HG02623 (cell line): Measurements from ENCODE around the gene EDAR.

Experiments
- ATAC-seq: cut with Tn5 transposase; IDR thresholded peaks from one replicate; pipeline ENCODE4 v1.9.1; 2021; ENCODE audit warnings: moderate library complexity; ENCODE audit not compliant: unreplicated experiment

Gene EDAR

GRCh38 chr2:108911807-108912628, 77.0 kb downstream of the EDAR start:
- ATAC-seq = no peak

- no peak for ATAC-seq
Observed at GRCh38 chr2:108911401-108911800, 77.6 kb downstream of the EDAR start.

- ATAC-seq = no peak
Observed at GRCh38 chr2:108910541-108911396, 78.3 kb downstream of the EDAR start.

- no peak for ATAC-seq
Observed at GRCh38 chr2:108910011-108910431, 79.0 kb downstream of the EDAR start.

GRCh38 chr2:108909275-108909823, 79.7 kb downstream of the EDAR start:
- ATAC-seq = no peak

GRCh38 chr2:108908713-108909070, 80.3 kb downstream of the EDAR start:
- ATAC-seq = no peak

GRCh38 chr2:108907822-108908712, 81.0 kb downstream of the EDAR start:
- ATAC-seq = no peak

- no peak for ATAC-seq
Observed at GRCh38 chr2:108906403-108907077, 82.5 kb downstream of the EDAR start.

- ATAC-seq = no peak
Observed at GRCh38 chr2:108905906-108906305, 83.1 kb downstream of the EDAR start.

GRCh38 chr2:108905176-108905575, 83.8 kb downstream of the EDAR start:
- ATAC-seq = no peak

GRCh38 chr2:108904680-108905079, 84.3 kb downstream of the EDAR start:
- ATAC-seq = no peak

GRCh38 chr2:108898315-108899082, 90.5 kb downstream of the EDAR start:
- ATAC-seq = no peak

GRCh38 chr2:108896741-108897140, 92.3 kb downstream of the EDAR start:
- ATAC-seq = no peak

GRCh38 chr2:108895188-108895587, 93.8 kb downstream of the EDAR start:
- ATAC-seq = no peak

GRCh38 chr2:108894766-108895165, 94.3 kb downstream of the EDAR start:
- no peak for ATAC-seq

GRCh38 chr2:108893277-108893676, 95.7 kb downstream of the EDAR start:
- no peak for ATAC-seq

- ATAC-seq = no peak
Observed at GRCh38 chr2:108889907-108890306, 99.1 kb downstream of the EDAR start.

- no peak for ATAC-seq
Observed at GRCh38 chr2:108884619-108885018, 104.4 kb downstream of the EDAR start.

- ATAC-seq = no peak
Observed at GRCh38 chr2:108878276-108878675, 110.7 kb downstream of the EDAR start.
